Bronchial epithelial cell (primary cell): ENCODE results near the gene DOCK1. TPM values are rescaled to one million over a fixed set of nuclear protein-coding genes. Genes with fewer than 3 reads are reported as not detected.
A peak's percentile ranks its signal among the peaks of the same experiment; 100 is the strongest.

Experiments used
- DNase-seq: peaks from one replicate; pipeline ENCODE4 v3.0.0-alpha.2; 2010; ENCODE audit warnings: low read depth
- FAIRE-seq: peaks from 2 replicates; lab custom pipeline; 2011; peaks lifted over from hg19 to GRCh38; lab: Jason Lieb, UNC
- H3K27me3 ChIP-seq: 2 replicates; pipeline ENCODE4 v1.5.1; 2011; ENCODE audit warnings: low read length; ENCODE audit not compliant: control insufficient read depth, insufficient read depth
- H3K36me3 ChIP-seq: 2 replicates; pipeline ENCODE4 v1.5.1; 2011; ENCODE audit warnings: low read length; ENCODE audit not compliant: control insufficient read depth, insufficient read depth
- H3K4me3 ChIP-seq: 2 replicates; pipeline ENCODE4 v1.5.1; 2011; ENCODE audit warnings: mild to moderate bottlenecking, low read depth, low read length, control low read depth
- total RNA-seq: library from RNA; depleted of rRNA; stranded (reverse); fragments of >200 nt; gene quantifications from 2 replicates; pipeline ENCODE4 v1.2.1, GENCODE V29; 2014
- TF ChIP-seq, protein P1 (sequence below): IDR thresholded peaks from 2 replicates; pipeline ENCODE4 v1.5.1; 2011; ENCODE audit warnings: mild to moderate bottlenecking, moderate library complexity, low read length, control low read depth, inconsistent platforms; ENCODE audit not compliant: insufficient read depth, severe bottlenecking

Gene DOCK1
- total RNA-seq, 1 donor from 2014 or later: 173 TPM

DNA sequence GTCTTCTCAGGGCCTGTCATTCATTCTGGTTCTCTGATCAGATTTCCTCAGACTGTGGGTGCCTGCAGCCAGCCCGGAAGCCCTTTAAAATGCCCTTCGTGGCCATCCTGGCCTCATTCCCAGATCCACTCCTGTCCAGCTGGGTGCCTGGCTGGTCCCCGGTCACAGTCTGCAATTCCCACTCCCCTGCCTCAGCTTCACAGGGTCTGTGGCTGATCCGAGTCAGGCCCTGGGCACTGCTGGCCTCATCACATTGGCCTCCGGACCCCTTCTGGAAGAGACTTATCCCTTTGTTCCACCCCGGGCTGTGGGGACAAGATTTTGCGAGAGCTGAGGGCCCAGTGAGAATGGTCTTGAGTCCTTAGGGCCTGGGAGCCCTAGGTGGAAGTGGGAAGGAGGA, 12.1 kb downstream of the DOCK1 start:
- Histone ChIP-seq H3K36me3 (peaks cover 6% of the 10 kb centered on the region), H3K4me3 (no peak overlapping the region), H3K27me3 (no peaks in the 10 kb centered on the region)
- no peak for DNase-seq
- FAIRE-seq: no peak
- TF ChIP-seq, protein P1, sequence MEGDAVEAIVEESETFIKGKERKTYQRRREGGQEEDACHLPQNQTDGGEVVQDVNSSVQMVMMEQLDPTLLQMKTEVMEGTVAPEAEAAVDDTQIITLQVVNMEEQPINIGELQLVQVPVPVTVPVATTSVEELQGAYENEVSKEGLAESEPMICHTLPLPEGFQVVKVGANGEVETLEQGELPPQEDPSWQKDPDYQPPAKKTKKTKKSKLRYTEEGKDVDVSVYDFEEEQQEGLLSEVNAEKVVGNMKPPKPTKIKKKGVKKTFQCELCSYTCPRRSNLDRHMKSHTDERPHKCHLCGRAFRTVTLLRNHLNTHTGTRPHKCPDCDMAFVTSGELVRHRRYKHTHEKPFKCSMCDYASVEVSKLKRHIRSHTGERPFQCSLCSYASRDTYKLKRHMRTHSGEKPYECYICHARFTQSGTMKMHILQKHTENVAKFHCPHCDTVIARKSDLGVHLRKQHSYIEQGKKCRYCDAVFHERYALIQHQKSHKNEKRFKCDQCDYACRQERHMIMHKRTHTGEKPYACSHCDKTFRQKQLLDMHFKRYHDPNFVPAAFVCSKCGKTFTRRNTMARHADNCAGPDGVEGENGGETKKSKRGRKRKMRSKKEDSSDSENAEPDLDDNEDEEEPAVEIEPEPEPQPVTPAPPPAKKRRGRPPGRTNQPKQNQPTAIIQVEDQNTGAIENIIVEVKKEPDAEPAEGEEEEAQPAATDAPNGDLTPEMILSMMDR: no peak

DNA sequence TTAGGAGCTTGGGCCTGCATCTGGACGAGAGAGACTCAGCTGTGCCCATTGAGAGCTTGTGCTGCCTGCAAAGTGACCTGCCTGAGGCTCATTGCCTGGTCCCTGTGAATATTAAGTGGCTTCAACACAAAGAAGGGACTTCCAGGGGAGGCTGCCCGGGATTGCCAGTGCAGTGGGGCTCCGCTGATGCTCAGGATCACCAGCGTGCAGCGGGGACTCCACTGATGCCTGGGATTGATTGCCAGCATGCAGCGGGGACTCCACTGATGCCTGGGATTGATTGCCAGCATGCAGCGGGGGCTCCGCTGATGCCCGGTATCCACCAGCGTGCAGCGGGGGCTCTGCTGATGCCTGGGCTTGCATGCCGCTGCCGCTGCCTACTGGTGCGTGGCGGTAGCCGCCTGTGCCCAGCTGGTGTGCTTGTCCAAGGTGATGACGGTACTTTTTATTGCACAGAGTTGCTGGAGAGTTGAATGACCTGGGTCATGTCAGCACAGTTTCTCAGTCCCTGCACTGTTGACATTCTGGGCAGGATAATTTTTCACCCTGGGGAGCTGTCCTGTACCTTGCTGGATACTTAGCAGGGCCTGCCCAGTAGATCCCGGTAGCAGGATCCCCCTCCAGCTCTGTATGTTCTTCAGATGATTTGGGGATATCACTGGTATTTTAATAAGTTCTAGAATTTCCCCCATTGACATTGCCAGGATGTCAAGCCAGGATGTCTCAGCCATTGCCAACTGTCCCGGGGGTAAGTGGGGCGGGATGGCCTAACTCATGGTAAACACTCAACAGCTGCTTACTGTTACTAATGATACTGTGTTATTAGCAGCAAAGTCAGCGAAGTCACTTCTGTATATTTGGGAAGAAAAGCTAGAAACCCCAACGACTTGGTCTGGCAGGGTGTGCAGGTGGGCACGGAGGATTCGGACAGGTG, 13.0 kb downstream of the DOCK1 start:
- H3K27me3 ChIP-seq: no peaks in the 10 kb centered on the region
- TF ChIP-seq, protein P1: no peak
- no peak for FAIRE-seq
- peaks cover 6% of the 10 kb centered on the region for H3K36me3 ChIP-seq
- DNase-seq: no peak
- no peak overlapping the region for H3K4me3 ChIP-seq

DNA sequence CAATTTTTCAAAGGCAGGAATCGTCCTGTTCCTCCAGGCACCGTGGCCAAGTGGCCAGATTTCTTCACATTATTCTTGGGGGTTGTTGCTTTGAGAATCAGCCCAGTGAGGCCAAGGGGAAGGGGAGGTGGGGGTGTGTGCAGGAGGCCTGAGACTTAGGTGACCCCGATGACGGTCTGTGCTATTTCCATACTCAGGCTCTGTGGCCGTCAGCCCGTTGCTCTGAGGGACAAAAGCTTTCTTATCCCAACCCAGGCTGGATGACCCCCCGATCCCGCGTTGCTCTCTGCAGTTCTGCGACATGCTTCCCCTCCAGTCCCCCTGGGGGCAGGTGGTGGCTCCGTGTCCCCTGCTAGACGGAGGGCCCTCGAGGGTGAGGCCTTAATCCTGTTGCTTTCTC, 14.2 kb downstream of the DOCK1 start:
- Histone ChIP-seq H3K4me3 (no peak overlapping the region), H3K36me3 (peaks cover 6% of the 10 kb centered on the region), H3K27me3 (no peaks in the 10 kb centered on the region)
- no peak for DNase-seq
- TF ChIP-seq, protein P1: no peak
- FAIRE-seq: no peak

DNA sequence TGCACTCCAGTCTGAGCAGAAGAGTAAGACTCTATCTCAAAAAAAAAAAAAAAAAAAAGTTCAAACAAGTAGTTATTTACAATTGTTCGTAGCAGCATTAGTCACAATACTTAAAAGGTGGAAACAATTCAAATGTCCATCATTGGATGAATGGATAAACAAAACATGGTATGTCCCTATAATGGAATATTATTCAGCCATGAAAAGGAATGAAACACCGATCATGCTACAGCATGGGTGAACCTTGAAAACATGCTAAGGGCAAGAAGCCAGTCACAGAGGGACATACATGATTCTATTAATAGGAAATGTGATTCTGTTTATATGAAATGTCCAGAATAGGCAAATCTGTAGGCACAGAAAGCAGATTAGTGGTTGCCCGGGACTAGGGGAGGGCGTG, 15.9 kb downstream of the DOCK1 start:
- Histone ChIP-seq H3K27me3 (no peaks in the 10 kb centered on the region), H3K4me3 (no peak overlapping the region), H3K36me3 (peaks cover 4% of the 10 kb centered on the region)
- FAIRE-seq (no peak), DNase-seq (no peak)
- TF ChIP-seq, protein P1: no peak

DNA sequence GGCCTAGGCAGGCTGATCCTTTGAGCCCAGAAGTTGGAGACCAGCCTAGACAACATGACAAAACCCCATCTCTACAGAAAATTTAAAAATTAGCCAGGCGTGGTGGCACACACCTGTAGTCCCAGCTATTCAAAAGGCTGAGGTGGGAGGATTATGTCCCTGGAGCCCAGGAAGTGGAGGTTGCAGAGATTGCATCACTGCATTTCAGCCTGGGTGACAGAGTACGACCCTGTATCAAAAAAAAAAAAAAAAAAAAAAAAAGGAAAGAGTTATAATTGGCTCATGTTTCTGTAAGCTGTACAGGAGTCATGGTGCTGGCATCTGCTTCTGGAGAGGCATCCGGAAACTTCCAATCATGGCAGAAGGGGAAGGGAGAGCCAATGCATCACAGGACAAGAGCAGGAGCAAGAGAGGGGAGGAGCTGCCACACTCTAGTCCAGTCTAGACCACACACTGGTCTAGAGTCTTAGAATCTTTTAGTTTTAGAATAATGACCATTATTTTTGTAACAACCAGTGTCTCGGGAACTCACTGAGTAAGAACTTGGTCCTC, 16.8 kb downstream of the DOCK1 start:
- Histone ChIP-seq H3K36me3 (peaks cover 5% of the 10 kb centered on the region), H3K4me3 (no peak overlapping the region), H3K27me3 (no peaks in the 10 kb centered on the region)
- DNase-seq (peak; percentile 49), FAIRE-seq (no peak)
- TF ChIP-seq, protein P1: no peak
